ENCODE results near the gene RXRA.

DNA sequence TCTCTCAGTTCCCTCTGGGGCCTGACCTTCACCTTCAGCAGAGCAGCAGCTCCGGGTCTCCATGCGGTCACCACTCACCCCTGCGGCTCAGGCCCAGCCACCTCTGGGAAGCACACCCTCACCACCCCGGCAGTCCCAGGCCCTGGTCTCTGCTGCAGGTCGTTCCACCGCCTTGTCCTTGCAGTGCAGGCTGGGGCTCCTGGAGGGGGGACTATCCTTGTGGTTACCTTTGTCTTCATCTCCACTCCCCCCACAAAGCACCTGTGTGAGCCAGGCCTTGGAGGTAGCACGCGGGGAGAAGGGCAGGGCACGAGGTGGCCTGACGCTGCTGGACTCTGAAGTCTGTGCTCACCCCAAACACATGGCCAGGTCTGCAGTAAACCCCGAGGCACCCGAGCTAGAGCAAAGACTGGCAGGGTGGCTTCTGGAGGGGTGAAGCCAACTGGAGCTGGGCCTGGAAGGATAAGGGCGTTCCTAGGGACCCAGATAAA is 33.2 kb upstream of the RXRA start:
- TF ChIP-seq, protein P1, sequence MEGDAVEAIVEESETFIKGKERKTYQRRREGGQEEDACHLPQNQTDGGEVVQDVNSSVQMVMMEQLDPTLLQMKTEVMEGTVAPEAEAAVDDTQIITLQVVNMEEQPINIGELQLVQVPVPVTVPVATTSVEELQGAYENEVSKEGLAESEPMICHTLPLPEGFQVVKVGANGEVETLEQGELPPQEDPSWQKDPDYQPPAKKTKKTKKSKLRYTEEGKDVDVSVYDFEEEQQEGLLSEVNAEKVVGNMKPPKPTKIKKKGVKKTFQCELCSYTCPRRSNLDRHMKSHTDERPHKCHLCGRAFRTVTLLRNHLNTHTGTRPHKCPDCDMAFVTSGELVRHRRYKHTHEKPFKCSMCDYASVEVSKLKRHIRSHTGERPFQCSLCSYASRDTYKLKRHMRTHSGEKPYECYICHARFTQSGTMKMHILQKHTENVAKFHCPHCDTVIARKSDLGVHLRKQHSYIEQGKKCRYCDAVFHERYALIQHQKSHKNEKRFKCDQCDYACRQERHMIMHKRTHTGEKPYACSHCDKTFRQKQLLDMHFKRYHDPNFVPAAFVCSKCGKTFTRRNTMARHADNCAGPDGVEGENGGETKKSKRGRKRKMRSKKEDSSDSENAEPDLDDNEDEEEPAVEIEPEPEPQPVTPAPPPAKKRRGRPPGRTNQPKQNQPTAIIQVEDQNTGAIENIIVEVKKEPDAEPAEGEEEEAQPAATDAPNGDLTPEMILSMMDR (IDR thresholded peaks at IDR 0.05; ENCODE audit: borderline replicate concordance, extremely low read depth, low read length, poor library complexity, severe bottlenecking) = no peak
- TF ChIP-seq EZH2 (IDR thresholded peaks at IDR 0.05; ENCODE audit: borderline replicate concordance, low read depth, low read length, severe bottlenecking) = no peak
